Tibial artery (tissue), 4 donors: ENCODE results near the gene SCCPDH.
A peak's percentile ranks its signal among the peaks of the same experiment; 100 is the strongest.

Experiments used
- DNase-seq, 2 donors: peaks; one replicate each; pipeline ENCODE4 v3.0.0-alpha.2; 2019
- H3K27ac ChIP-seq, 2 donors: fragments of 200-600 bp; sonication (generic) in 1 of 2; 1 replicate in 1 of 2; 2 replicates in 1 of 2; pipeline ENCODE4 v1.5.1; 2018 to 2019; ENCODE audit warnings: mild to moderate bottlenecking in 1 of 2
- H3K27me3 ChIP-seq, 2 donors: fragments of 200-600 bp; sonication (generic) in 1 of 2; one replicate each; pipeline versions ENCODE4 v1.5.1 to v1.6.0; 2016 to 2019
- H3K36me3 ChIP-seq, 3 donors: fragments of 200-600 bp; sonication (generic) in 2 of 3; one replicate each; pipeline ENCODE4 v1.5.1; 2016 to 2019; ENCODE audit warnings: mild to moderate bottlenecking in 2 of 3
- H3K4me1 ChIP-seq, 4 donors: fragments of 200-600 bp; sonication (generic) in 2 of 4; 1 replicate in 3 of 4; 2 replicates in 1 of 4; pipeline ENCODE4 v1.5.1; 2016 to 2019
- H3K4me3 ChIP-seq, 2 donors: fragments of 200-600 bp; sonication (generic) in 1 of 2; 1 replicate in 1 of 2; 2 replicates in 1 of 2; pipeline ENCODE4 v1.5.1; 2018 to 2019; ENCODE audit warnings: mild to moderate bottlenecking in 2 of 2
- H3K9me3 ChIP-seq, 3 donors: fragments of 200-600 bp; sonication (generic) in 1 of 3; one replicate each; pipeline ENCODE4 v1.5.1; 2016 to 2019
- intact Hi-C: fragments of 100-400 bp; cut with DNase I; formaldehyde crosslinking; loops from one replicate; pipeline ENCODE4 v1.15.0; 2023; ENCODE audit warnings: low total_unique reads
- TF ChIP-seq, protein P1 (sequence below), 2 experiments: fragments of 200-600 bp in 1 of 2; fragments of 450-650 bp in 1 of 2; IDR thresholded peaks; one replicate each; pipeline ENCODE4 v1.5.1; 2017 to 2019; ENCODE audit warnings: antibody characterized with exemption in 2 of 2, mild to moderate bottlenecking in 1 of 2, moderate library complexity in 1 of 2

Gene SCCPDH

DNA sequence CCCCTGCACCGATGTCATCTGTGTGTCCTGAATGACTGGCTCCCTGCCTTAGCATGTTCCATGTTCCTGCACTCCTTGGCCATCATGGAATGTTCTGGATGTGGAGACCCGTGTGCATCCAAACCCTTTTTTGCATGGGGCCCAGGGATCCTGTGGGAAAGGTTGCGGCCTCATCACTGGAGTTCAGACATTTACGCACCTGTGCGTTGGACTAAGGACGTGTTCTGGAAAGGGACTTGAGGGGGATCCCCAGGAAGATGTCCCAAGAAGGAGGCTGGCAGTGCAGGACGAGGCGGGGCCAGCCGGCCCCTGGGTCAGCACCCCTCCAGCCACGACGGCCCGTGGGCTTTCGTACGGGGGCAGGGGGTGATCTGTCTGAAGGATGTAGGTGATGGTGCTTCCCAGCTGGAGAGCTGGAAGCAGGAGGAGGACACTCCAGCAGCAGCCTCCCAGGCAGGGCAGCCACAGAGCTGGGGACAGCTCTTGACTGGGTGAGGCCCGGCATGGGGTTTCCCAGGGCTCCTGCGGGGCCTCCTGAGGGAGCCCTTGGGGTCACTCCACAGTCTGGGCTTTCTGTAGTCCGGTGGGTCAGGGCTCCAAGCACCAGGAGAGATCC is 67.2 kb downstream of the SCCPDH start:
- DNase-seq = peak in 1 of 2 donors; percentile 50
- Histone ChIP-seq H3K9me3 (no peaks in the 10 kb centered on the region), H3K4me3 (no peak overlapping the region), H3K4me1 (peaks cover 0 to 11% (median 5%) of the 10 kb centered on the region in 4 donors), H3K36me3 (no peaks in the 10 kb centered on the region), H3K27ac (no peak overlapping the region), H3K27me3 (peaks cover 0 to 63% of the 10 kb centered on the region in 2 donors)
- TF ChIP-seq, protein P1, sequence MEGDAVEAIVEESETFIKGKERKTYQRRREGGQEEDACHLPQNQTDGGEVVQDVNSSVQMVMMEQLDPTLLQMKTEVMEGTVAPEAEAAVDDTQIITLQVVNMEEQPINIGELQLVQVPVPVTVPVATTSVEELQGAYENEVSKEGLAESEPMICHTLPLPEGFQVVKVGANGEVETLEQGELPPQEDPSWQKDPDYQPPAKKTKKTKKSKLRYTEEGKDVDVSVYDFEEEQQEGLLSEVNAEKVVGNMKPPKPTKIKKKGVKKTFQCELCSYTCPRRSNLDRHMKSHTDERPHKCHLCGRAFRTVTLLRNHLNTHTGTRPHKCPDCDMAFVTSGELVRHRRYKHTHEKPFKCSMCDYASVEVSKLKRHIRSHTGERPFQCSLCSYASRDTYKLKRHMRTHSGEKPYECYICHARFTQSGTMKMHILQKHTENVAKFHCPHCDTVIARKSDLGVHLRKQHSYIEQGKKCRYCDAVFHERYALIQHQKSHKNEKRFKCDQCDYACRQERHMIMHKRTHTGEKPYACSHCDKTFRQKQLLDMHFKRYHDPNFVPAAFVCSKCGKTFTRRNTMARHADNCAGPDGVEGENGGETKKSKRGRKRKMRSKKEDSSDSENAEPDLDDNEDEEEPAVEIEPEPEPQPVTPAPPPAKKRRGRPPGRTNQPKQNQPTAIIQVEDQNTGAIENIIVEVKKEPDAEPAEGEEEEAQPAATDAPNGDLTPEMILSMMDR (IDR thresholded peaks at IDR 0.05) = no peak
- intact Hi-C loops = no loop called here

DNA sequence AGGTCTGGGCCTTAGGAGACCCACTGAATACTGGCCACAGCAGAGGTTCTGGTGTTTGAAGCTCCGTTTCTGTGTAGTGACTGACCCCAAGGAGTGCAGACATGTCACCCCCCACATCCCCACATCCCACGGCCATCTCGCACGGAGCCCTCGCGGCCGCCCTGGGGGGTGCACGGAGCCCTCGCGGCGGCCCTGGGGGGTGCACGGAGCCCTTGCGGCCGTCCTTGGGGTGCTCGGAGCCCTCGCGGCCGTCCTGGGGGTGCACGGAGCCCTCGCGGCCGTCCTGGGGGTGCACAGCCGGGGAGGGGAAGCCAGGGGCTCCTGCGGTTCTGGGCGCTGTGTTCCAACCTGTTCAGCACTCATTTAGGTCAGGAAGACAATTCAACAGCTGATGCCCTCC is 68.4 kb downstream of the SCCPDH start:
- Histone ChIP-seq H3K36me3 (no peaks in the 10 kb centered on the region), H3K4me1 (peaks cover 0 to 11% (median 5%) of the 10 kb centered on the region in 4 donors), H3K4me3 (no peak overlapping the region), H3K27me3 (peaks cover 0 to 68% of the 10 kb centered on the region in 2 donors), H3K9me3 (no peaks in the 10 kb centered on the region), H3K27ac (no peak overlapping the region)
- peak in 1 of 2 donors; percentile 48 for DNase-seq
- TF ChIP-seq, protein P1 (IDR thresholded peaks at IDR 0.05) = no peak
- intact Hi-C loops = no loop called here

DNA sequence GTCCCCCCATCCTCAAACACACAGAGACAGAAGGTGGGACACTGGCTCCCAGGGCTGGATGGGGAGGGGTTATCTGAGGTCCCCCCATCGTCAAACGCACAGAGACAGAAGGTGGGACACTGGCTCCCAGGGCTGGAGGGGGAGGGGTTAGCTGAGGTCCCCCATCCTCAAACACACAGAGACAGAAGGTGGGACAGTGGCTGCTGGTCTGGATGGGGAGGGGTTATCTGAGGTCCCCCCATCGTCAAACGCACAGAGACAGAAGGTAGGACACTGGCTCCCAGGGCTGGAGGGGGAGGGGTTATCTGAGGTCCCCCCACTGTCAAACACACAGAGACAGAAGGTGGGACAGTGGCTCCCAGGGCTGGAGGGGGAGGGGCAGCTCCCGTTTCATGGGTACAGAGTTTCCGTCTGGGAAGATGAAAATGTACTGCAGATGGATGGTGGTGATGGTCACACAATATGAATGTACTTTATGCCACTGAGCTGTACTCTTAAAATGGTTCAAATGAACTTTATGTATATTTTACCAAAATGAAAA is 69.2 kb downstream of the SCCPDH start:
- Histone ChIP-seq H3K27me3 (peaks cover 0 to 72% of the 10 kb centered on the region in 2 donors), H3K4me1 (peaks cover 0 to 11% (median 5%) of the 10 kb centered on the region in 4 donors), H3K36me3 (no peaks in the 10 kb centered on the region), H3K4me3 (no peak overlapping the region), H3K9me3 (no peaks in the 10 kb centered on the region), H3K27ac (no peak overlapping the region)
- TF ChIP-seq, protein P1 (IDR thresholded peaks at IDR 0.05) = no peak
- intact Hi-C loops = no loop called here
- peak in 1 of 2 donors; percentile 33 for DNase-seq

DNA sequence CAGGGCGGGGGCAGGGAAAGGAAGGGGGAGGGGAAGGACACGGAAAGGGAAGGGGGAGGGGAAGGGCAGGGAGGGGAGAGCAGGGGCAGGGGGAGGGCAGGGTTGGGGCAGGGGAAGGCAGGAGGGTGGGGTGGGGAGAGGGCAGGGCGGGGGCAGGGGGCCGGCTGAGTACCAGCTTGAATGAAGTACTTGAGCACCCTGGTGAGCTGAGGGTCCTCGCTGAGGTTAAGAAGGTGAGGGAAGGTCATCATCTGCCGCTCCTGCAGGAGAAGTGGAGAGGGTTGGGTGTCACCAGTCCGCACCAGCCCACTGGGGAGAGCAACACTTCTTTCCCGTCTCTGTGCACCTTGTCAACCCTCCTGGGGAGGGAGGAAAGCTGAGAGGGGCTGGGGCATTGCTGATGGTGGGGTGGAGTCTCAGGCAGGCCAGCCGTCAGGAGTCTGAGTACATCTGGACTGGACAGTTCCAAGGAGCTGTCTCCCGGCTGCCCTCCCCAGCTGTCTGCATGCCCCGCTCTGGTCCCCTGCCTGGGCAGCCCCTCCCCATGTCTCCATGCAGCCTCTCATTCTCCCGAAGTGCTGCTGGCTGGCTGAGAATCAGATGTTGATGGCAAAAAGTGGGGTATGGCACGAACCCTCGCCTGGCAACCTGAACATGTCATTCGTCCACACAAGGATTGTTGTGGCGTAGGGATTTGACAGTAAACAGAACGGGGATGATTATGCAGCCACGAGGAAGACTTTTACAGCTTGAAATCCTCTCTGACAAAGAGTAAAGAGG is 70.0 kb downstream of the SCCPDH start:
- Histone ChIP-seq H3K4me3 (no peak overlapping the region), H3K4me1 (peaks cover 0 to 5% (median 0%) of the 10 kb centered on the region in 4 donors), H3K9me3 (no peaks in the 10 kb centered on the region), H3K27me3 (peaks cover 0 to 71% of the 10 kb centered on the region in 2 donors), H3K27ac (no peak overlapping the region), H3K36me3 (no peaks in the 10 kb centered on the region)
- TF ChIP-seq, protein P1 (IDR thresholded peaks at IDR 0.05) = no peak
- intact Hi-C loops = no loop called here
- DNase-seq = peak in 1 of 2 donors; percentile 58

DNA sequence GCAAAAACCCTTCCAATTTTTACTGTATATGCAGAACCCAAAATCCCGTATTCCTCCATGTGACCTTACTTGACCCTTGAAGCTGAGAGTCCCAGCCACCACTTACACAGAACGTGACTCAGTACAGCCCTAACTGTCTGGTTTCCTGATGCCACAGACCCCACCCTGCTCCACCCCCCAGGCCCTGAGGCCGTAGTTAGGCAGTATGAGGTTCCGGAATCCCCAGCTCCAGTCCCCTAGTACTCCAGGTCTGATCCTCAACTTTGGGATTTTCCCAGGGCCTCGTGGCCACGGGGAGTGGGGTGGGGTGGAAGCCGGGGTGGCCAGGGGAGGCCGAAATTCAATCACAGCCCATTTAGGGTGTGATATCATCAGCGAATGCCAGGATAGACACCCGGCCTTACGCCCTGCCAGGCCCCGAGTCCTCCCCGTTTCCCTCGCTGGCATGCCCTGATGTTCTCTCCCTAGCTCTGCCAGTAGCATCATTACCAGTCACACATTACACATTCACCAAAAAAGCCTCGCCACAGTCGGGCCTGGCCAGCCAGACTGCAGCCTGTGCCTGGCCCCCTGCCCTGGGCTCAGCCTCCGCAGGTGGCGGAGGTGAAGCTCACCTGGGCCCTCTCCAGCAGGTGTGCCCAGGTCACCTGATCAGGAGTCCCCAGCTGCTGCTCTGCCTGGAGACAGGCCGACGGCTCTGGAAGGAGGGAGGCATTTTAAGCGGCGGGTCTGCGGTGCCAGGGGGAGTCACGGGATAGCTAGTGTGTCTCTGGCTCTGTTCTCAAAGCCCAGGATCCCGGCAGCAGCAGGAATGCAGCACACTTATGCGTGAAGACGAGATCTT is 70.8 kb downstream of the SCCPDH start:
- Histone ChIP-seq H3K4me1 (no peaks in the 10 kb centered on the region), H3K9me3 (no peaks in the 10 kb centered on the region), H3K36me3 (no peaks in the 10 kb centered on the region), H3K27ac (no peak overlapping the region), H3K27me3 (peaks cover 0 to 64% of the 10 kb centered on the region in 2 donors), H3K4me3 (no peak overlapping the region)
- TF ChIP-seq, protein P1 (IDR thresholded peaks at IDR 0.05) = no peak
- DNase-seq = peak in 1 of 2 donors; percentile 56
- intact Hi-C loops = no loop called here
